Measurements from ENCODE around the gene SCN2A. TPM values are rescaled to one million over a fixed set of nuclear protein-coding genes. Genes with fewer than 3 reads are reported as not detected.
"Not testable (repeated sequence)": the region's sequence is repeated elsewhere in the genome, so short reads cannot be mapped to it uniquely, and the experiment has no call there.

SCN2A gene
- total RNA-seq, 2 experiments from 2014 or later: not detected

DNA sequence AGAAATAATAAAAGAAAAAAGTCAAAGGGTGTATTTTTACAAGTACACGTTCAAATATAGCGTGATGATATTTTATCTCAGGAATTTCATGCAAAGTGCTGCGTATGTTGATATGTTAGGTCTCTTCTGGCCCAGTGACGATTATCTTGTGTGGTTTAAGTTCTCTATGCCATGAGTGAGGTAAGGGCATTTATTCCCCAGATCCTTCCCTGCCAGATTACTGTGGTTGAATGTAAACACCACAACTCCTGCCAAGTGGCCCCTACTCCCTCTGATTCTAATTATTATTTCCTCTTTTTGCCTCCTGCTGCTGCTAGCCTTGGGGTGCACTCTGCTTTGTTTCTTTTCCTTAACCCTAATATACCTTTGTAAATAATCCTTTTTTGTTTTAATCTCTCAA, 12.2 kb downstream of the SCN2A start:
- intact Hi-C loops (cut with DNase I, micrococcal nuclease): no loop called here
- no peak overlapping the region for H3K4me3 ChIP-seq (ENCODE audit: low read length)
- H3K27ac ChIP-seq (ENCODE audit: low read depth in 1 of 2, low read length in 2 of 2): no peak overlapping the region
- Mint-ChIP-seq H3K27ac (no peak overlapping the region), H3K27me3 (no peaks in the 10 kb centered on the region), H3K4me1 (ENCODE audit: low read depth) (no peaks in the 10 kb centered on the region), H3K36me3 (ENCODE audit: low read depth) (no peaks in the 10 kb centered on the region), H3K9me3 (no peaks in the 10 kb centered on the region), H3K4me3 (no peak overlapping the region)
- DNase-seq: no peak
- no peaks in the 10 kb centered on the region for H3K9me3 ChIP-seq (ENCODE audit: control insufficient read depth in 1 of 2, insufficient read depth in 1 of 2, low read length in 2 of 2)
- H3K4me1 ChIP-seq (ENCODE audit: insufficient read depth, low read length): no peaks in the 10 kb centered on the region
- no peaks in the 10 kb centered on the region for H3K27me3 ChIP-seq (ENCODE audit: control insufficient read depth in 1 of 2, insufficient read depth in 2 of 2, low read length in 2 of 2)
- ChIA-PET POLR2A (no interaction called here), CTCF (no interaction called here)
- H3K36me3 ChIP-seq (ENCODE audit: insufficient read depth, low read length): no peaks in the 10 kb centered on the region
- no peak for ATAC-seq (ENCODE audit: poor library complexity)
- TF ChIP-seq, protein P1, sequence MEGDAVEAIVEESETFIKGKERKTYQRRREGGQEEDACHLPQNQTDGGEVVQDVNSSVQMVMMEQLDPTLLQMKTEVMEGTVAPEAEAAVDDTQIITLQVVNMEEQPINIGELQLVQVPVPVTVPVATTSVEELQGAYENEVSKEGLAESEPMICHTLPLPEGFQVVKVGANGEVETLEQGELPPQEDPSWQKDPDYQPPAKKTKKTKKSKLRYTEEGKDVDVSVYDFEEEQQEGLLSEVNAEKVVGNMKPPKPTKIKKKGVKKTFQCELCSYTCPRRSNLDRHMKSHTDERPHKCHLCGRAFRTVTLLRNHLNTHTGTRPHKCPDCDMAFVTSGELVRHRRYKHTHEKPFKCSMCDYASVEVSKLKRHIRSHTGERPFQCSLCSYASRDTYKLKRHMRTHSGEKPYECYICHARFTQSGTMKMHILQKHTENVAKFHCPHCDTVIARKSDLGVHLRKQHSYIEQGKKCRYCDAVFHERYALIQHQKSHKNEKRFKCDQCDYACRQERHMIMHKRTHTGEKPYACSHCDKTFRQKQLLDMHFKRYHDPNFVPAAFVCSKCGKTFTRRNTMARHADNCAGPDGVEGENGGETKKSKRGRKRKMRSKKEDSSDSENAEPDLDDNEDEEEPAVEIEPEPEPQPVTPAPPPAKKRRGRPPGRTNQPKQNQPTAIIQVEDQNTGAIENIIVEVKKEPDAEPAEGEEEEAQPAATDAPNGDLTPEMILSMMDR (IDR thresholded peaks at IDR 0.05): no peak

DNA sequence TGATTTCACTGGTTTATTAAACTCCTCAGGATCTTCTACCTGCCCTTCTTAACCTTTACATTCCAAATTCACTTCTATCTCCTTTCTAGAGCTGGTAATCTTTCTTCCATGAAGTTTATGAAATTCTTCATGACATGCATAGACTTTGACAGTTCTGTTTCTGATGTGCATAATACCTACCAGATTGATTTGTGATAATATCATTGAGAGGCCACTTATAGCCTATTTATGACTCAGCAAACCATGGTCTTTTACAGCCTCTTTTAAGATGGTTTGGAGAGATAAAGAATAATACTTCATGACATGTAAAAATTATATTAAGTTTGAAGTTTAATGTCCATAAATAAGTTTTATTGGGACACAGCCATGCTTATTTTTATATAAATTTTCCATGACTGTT, 14.0 kb downstream of the SCN2A start:
- Histone ChIP-seq H3K27ac (ENCODE audit: low read depth in 1 of 2, low read length in 2 of 2) (no peak overlapping the region), H3K36me3 (ENCODE audit: insufficient read depth, low read length) (no peaks in the 10 kb centered on the region), H3K27me3 (ENCODE audit: control insufficient read depth in 1 of 2, insufficient read depth in 2 of 2, low read length in 2 of 2) (no peaks in the 10 kb centered on the region), H3K4me1 (ENCODE audit: insufficient read depth, low read length) (no peaks in the 10 kb centered on the region), H3K4me3 (ENCODE audit: low read length) (no peak overlapping the region), H3K9me3 (ENCODE audit: control insufficient read depth in 1 of 2, insufficient read depth in 1 of 2, low read length in 2 of 2) (peaks cover 0 to 5% of the 10 kb centered on the region in 2 experiments)
- H3K4me1 Mint-ChIP-seq (ENCODE audit: low read depth): no peaks in the 10 kb centered on the region
- TF ChIP-seq, protein P1 (IDR thresholded peaks at IDR 0.05): no peak
- ChIA-PET CTCF (no interaction called here), POLR2A (no interaction called here)
- no peak overlapping the region for H3K4me3 Mint-ChIP-seq
- no peak overlapping the region for H3K27ac Mint-ChIP-seq
- ATAC-seq (ENCODE audit: poor library complexity) (no peak), DNase-seq (no peak)
- no peaks in the 10 kb centered on the region for H3K27me3 Mint-ChIP-seq
- no peaks in the 10 kb centered on the region for H3K9me3 Mint-ChIP-seq
- intact Hi-C loops (cut with DNase I, micrococcal nuclease): no loop called here
- no peaks in the 10 kb centered on the region for H3K36me3 Mint-ChIP-seq (ENCODE audit: low read depth)

DNA sequence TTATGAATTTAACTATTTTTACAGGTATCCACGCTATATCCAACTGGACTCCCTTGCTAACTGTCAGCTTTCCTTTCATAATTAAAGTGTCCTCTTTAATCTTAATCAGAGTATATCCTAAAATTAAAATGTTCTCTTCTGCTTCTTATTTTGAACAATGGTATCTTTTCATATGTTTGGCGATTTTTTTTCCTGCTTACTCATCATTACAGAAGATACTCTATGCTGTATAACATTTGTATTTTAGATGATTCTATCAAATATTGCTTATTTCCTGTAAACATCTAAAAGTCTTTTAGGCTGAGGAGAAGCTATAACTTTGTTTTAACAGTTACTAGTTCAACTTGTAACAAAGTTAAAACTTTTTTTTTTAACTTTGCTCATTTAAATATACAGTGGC, 17.4 kb downstream of the SCN2A start:
- DNase-seq (no peak), ATAC-seq (ENCODE audit: poor library complexity) (no peak)
- Mint-ChIP-seq H3K9me3 (no peaks in the 10 kb centered on the region), H3K36me3 (ENCODE audit: low read depth) (no peaks in the 10 kb centered on the region), H3K4me1 (ENCODE audit: low read depth) (no peaks in the 10 kb centered on the region), H3K4me3 (no peak overlapping the region), H3K27me3 (no peaks in the 10 kb centered on the region), H3K27ac (no peak overlapping the region)
- Histone ChIP-seq H3K9me3 (ENCODE audit: control insufficient read depth in 1 of 2, insufficient read depth in 1 of 2, low read length in 2 of 2) (peaks cover 0 to 5% of the 10 kb centered on the region in 2 experiments), H3K36me3 (ENCODE audit: insufficient read depth, low read length) (no peaks in the 10 kb centered on the region), H3K4me3 (ENCODE audit: low read length) (no peak overlapping the region), H3K27ac (ENCODE audit: low read depth in 1 of 2, low read length in 2 of 2) (no peak overlapping the region), H3K4me1 (ENCODE audit: insufficient read depth, low read length) (no peaks in the 10 kb centered on the region), H3K27me3 (ENCODE audit: control insufficient read depth in 1 of 2, insufficient read depth in 2 of 2, low read length in 2 of 2) (no peaks in the 10 kb centered on the region)
- intact Hi-C loops (cut with DNase I, micrococcal nuclease): no loop called here
- CTCF ChIA-PET: no interaction called here
- POLR2A ChIA-PET: no interaction called here
- TF ChIP-seq, protein P1 (IDR thresholded peaks at IDR 0.05): no peak

DNA sequence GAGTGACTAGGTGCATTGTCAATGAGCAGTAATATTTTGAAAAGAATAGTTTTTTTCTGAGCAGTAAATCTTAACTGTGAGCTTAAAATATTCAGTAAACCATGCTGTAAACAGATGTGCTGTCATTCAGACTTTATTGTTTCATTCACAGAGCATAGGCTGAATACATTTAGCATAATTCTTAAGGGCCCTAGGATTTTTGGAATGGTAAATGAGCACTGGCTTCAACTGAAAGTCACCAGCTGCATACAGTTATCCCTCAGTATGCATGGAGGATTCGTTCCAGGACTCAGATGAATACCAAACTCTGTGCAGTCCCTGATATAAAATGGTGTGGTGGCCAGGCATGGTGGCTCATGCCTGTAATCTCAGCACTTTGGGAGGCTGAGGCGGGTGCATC, 21.1 kb downstream of the SCN2A start:
- H3K27me3 Mint-ChIP-seq; H3K27ac Mint-ChIP-seq; H3K4me1 ChIP-seq (ENCODE audit: insufficient read depth, low read length); DNase-seq; H3K4me3 ChIP-seq (ENCODE audit: low read length); POLR2A ChIA-PET; H3K27ac ChIP-seq (ENCODE audit: low read depth in 1 of 2, low read length in 2 of 2); H3K36me3 Mint-ChIP-seq (ENCODE audit: low read depth); H3K9me3 Mint-ChIP-seq; H3K9me3 ChIP-seq (ENCODE audit: control insufficient read depth in 1 of 2, insufficient read depth in 1 of 2, low read length in 2 of 2); H3K4me1 Mint-ChIP-seq (ENCODE audit: low read depth); ATAC-seq (ENCODE audit: poor library complexity); intact Hi-C loops (cut with DNase I, micrococcal nuclease); H3K27me3 ChIP-seq (ENCODE audit: control insufficient read depth in 1 of 2, insufficient read depth in 2 of 2, low read length in 2 of 2); H3K36me3 ChIP-seq (ENCODE audit: insufficient read depth, low read length); H3K4me3 Mint-ChIP-seq: not testable (repeated sequence)
- CTCF ChIA-PET: interaction anchor here (0.6 to 0.7 kb wide), 3 partner anchors 10 to 113 kb away, joined by 3 to 5 read pairs (median 4); no protein-coding TSS in a partner anchor

Data from CD4-positive, alpha-beta T cell (primary cell).